B cell (primary cell): ENCODE measurements around the gene SLC37A1. TPM values are rescaled to one million over a fixed set of nuclear protein-coding genes. Genes with fewer than 3 reads are reported as not detected.
A peak's percentile ranks its signal among the peaks of the same experiment; 100 is the strongest.

Experiments
- ATAC-seq: fragments of 200-7000 bp; cut with Tn5 transposase; one replicate; pipeline ENCODE4 v1.10.0; 2021; ENCODE audit warnings: low read depth, mild to moderate bottlenecking, moderate number of reproducible peaks, moderate library complexity
- CTCF ChIA-PET: fragments of 350-600 bp; sonication (Branson Sonifier 250); formaldehyde crosslinking; loops from one replicate; lab custom pipeline; 2021; ENCODE audit warnings: antibody characterized with exemption, inconsistent platforms; lab: Charles Lee
- POLR2A ChIA-PET: fragments of 350-600 bp; sonication (Branson Sonifier 250); formaldehyde crosslinking; loops from one replicate; lab custom pipeline; 2021; ENCODE audit warnings: antibody characterized with exemption; lab: Charles Lee
- DNase-seq: peaks from one replicate; pipeline ENCODE4 v3.0.0; 2013
- H2AFZ ChIP-seq: 2 replicates; pipeline ENCODE4 v1.6.1; 2012; ENCODE audit warnings: mild to moderate bottlenecking, low read depth, low read length; ENCODE audit not compliant: insufficient read depth, poor library complexity, severe bottlenecking
- H3K27ac ChIP-seq, 2 donors: 1 replicate in 1 of 2; 2 replicates in 1 of 2; pipeline ENCODE4 v1.5.1; 2012 to 2013; ENCODE audit warnings: low read length in 2 of 2, mild to moderate bottlenecking in 2 of 2, moderate library complexity in 1 of 2
- H3K27me3 ChIP-seq, 4 experiments: fragments of 200-600 bp in 1 of 4; sonication (generic) in 1 of 4; replicated peaks in 1 of 4; 1 replicate in 2 of 4; 2 replicates in 2 of 4; pipeline versions ENCODE4 v1.6.1 to v1.7.0; 2013 to 2016; ENCODE audit warnings: low read length in 3 of 4, mild to moderate bottlenecking in 2 of 4, mixed read lengths in 1 of 4, moderate library complexity in 1 of 4; ENCODE audit not compliant: insufficient read depth in 4 of 4, control insufficient read depth in 3 of 4; ENCODE audit errors: control extremely low read depth in 1 of 4
- H3K36me3 ChIP-seq, 2 experiments: replicated peaks in 1 of 2; 1 replicate in 1 of 2; 2 replicates in 1 of 2; pipeline versions ENCODE4 v1.6.1 to v1.7.1; 2013; ENCODE audit warnings: low read length in 1 of 2; ENCODE audit not compliant: insufficient read depth in 2 of 2, control insufficient read depth in 1 of 2; ENCODE audit errors: control extremely low read depth in 1 of 2, extremely low read depth in 1 of 2
- H3K4me1 ChIP-seq, 2 donors: fragments of 200-600 bp in 1 of 2; sonication (generic) in 1 of 2; 1 replicate in 1 of 2; 2 replicates in 1 of 2; pipeline versions ENCODE4 v1.5.1 to v1.6.1; 2013 to 2017; ENCODE audit warnings: low read length in 2 of 2; ENCODE audit not compliant: control insufficient read depth in 2 of 2, insufficient read depth in 2 of 2
- H3K4me2 ChIP-seq: replicated peaks from 2 replicates; pipeline ENCODE3; 2012; ENCODE audit warnings: mild to moderate bottlenecking, low read depth, low read length; ENCODE audit not compliant: poor library complexity, severe bottlenecking
- H3K4me3 ChIP-seq, 5 experiments: fragments of 200-600 bp in 1 of 5; sonication (generic) in 1 of 5; 1 replicate in 3 of 5; 2 replicates in 2 of 5; pipeline versions ENCODE4 v1.5.1 to v1.7.0; 2011 to 2016; ENCODE audit warnings: low read length in 4 of 5, mild to moderate bottlenecking in 4 of 5, low read depth in 2 of 5, control low read depth in 1 of 5, moderate library complexity in 1 of 5; ENCODE audit not compliant: insufficient read depth in 1 of 5; ENCODE audit errors: control extremely low read depth in 1 of 5, extremely low read depth in 1 of 5
- H3K79me2 ChIP-seq: fragments of 200-600 bp; sonication (generic); one replicate; pipeline ENCODE4 v1.6.0; 2016; ENCODE audit warnings: low read length; ENCODE audit not compliant: control insufficient read depth, insufficient read depth
- H3K9ac ChIP-seq: fragments of 200-600 bp; sonication (generic); 2 replicates; pipeline ENCODE4 v1.6.1; 2017; ENCODE audit warnings: mild to moderate bottlenecking, low read length, moderate library complexity
- H3K9me3 ChIP-seq, 3 donors: one replicate each; pipeline versions ENCODE4 v1.6.1 to v1.7.1; 2013; ENCODE audit warnings: low read length in 2 of 3; ENCODE audit not compliant: control insufficient read depth in 2 of 3, insufficient read depth in 1 of 3; ENCODE audit errors: control extremely low read depth in 1 of 3
- H4K20me1 ChIP-seq: 2 replicates; pipeline ENCODE4 v1.6.0; 2012; ENCODE audit warnings: mild to moderate bottlenecking, low read length; ENCODE audit not compliant: insufficient read depth, control insufficient read depth, poor library complexity, severe bottlenecking
- H3K27ac Mint-ChIP-seq: one replicate; pipeline ENCODE4 v1.8.0; 2021; ENCODE audit warnings: mixed read lengths
- H3K27me3 Mint-ChIP-seq: one replicate; pipeline ENCODE4 v1.8.0; 2021; ENCODE audit warnings: mixed read lengths
- H3K4me1 Mint-ChIP-seq: one replicate; pipeline ENCODE4 v1.8.0; 2021; ENCODE audit warnings: mixed read lengths
- H3K4me3 Mint-ChIP-seq: one replicate; pipeline ENCODE4 v1.8.0; 2021; ENCODE audit warnings: mixed read lengths
- H3K9me3 Mint-ChIP-seq: one replicate; pipeline ENCODE4 v1.8.0; 2022; ENCODE audit warnings: mixed read lengths; ENCODE audit not compliant: insufficient read depth
- EZH2 ChIP-seq: IDR thresholded peaks from 2 replicates; pipeline ENCODE4 v1.6.1; 2012; ENCODE audit warnings: borderline replicate concordance, low read depth, mild to moderate bottlenecking, moderate library complexity, low read length; ENCODE audit not compliant: insufficient read depth, poor library complexity, severe bottlenecking
- WGBS: methylation state at CpG from one replicate; pipeline ENCODE4 v1.1.5; 2013; ENCODE audit warnings: missing lambda C conversion rate; ENCODE audit not compliant: insufficient coverage; 5-methylcytosine and 5-hydroxymethylcytosine counted together
- intact Hi-C: fragments of 100-400 bp; cut with micrococcal nuclease; formaldehyde crosslinking; loops from one replicate; pipeline ENCODE4 v1.10.0; 2022
- polyA plus RNA-seq: library from polyadenylated mRNA; depleted of rRNA; stranded (reverse); fragments of >200 nt; gene quantifications from 2 replicates; pipeline ENCODE4 v1.2.3, GENCODE V29; 2012
- total RNA-seq, 2 donors: library from RNA; stranded (reverse); fragments of 120-200 nt in 1 of 2; gene quantifications; 1 replicate in 1 of 2; 2 replicates in 1 of 2; pipeline versions ENCODE4 v1.2.3 to v1.2.4, GENCODE V29; 2013 to 2022
- TF ChIP-seq, protein P1 (sequence below): fragments of 200-600 bp; IDR thresholded peaks from one replicate; pipeline ENCODE4 v1.8.0; 2022; ENCODE audit warnings: antibody characterized with exemption, mild to moderate bottlenecking

SLC37A1 gene
- total and polyA plus RNA-seq, 2 donors (not counting 1 experiment from before 2014, with no cell fraction given): 38.1 to 60.2 TPM

- no peaks in the 10 kb centered on the region for H4K20me1 ChIP-seq
- no peak overlapping the region for H3K9ac ChIP-seq
- no peak overlapping the region for H3K4me2 ChIP-seq
- no peak for DNase-seq
- CTCF ChIA-PET: interaction anchor here (1.2 to 6.9 kb wide), 2 partner anchors 14 to 186 kb away, joined by 3 to 51 read pairs; no protein-coding TSS in a partner anchor
- peaks cover 45 to 50% of the 10 kb centered on the region in 2 donors for H3K4me1 ChIP-seq
- peak overlapping the region; percentile 67 for H3K4me3 Mint-ChIP-seq
- H3K36me3 ChIP-seq: peaks cover 0 to 58% of the 10 kb centered on the region in 2 experiments
- H3K4me3 ChIP-seq: no peak overlapping the region
- 95% methylated on average over 8 of the region's 8 CpGs for WGBS
- H3K4me1 Mint-ChIP-seq: peaks cover 73% of the 10 kb centered on the region
- TF ChIP-seq, protein P1, sequence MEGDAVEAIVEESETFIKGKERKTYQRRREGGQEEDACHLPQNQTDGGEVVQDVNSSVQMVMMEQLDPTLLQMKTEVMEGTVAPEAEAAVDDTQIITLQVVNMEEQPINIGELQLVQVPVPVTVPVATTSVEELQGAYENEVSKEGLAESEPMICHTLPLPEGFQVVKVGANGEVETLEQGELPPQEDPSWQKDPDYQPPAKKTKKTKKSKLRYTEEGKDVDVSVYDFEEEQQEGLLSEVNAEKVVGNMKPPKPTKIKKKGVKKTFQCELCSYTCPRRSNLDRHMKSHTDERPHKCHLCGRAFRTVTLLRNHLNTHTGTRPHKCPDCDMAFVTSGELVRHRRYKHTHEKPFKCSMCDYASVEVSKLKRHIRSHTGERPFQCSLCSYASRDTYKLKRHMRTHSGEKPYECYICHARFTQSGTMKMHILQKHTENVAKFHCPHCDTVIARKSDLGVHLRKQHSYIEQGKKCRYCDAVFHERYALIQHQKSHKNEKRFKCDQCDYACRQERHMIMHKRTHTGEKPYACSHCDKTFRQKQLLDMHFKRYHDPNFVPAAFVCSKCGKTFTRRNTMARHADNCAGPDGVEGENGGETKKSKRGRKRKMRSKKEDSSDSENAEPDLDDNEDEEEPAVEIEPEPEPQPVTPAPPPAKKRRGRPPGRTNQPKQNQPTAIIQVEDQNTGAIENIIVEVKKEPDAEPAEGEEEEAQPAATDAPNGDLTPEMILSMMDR: no peak
- TF ChIP-seq EZH2: no peak
- peak overlapping the region; percentile 97 to 99 for H3K27ac ChIP-seq
- no peaks in the 10 kb centered on the region for H3K27me3 Mint-ChIP-seq
- POLR2A ChIA-PET: interaction anchor here (3.6 kb wide), 1 partner anchor 13 kb away, joined by 20 read pairs; no protein-coding TSS in a partner anchor
- H3K27ac Mint-ChIP-seq: peak overlapping the region; percentile 77
- H2AFZ ChIP-seq: no peak overlapping the region
- H3K9me3 ChIP-seq: no peaks in the 10 kb centered on the region
- H3K27me3 ChIP-seq: no peaks in the 10 kb centered on the region
- no peaks in the 10 kb centered on the region for H3K9me3 Mint-ChIP-seq
- H3K79me2 ChIP-seq: peaks cover 91% of the 10 kb centered on the region
- intact Hi-C loops: loop anchor here (5.0 kb wide), 1 partner anchor 510 kb away; the partner anchor contains the start of gene ZBTB21
- ATAC-seq: no peak
Observed at GRCh38 chr21:42522771-42523170, 9.1 kb downstream of the SLC37A1 start.

- TF ChIP-seq EZH2: no peak
- TF ChIP-seq, protein P1: no peak
- Histone ChIP-seq H3K27me3 (no peaks in the 10 kb centered on the region), H3K9ac (no peak overlapping the region), H3K27ac (peak overlapping the region; percentile 97 to 99), H3K4me1 (peaks cover 49 to 55% of the 10 kb centered on the region in 2 donors), H2AFZ (no peak overlapping the region), H3K9me3 (no peaks in the 10 kb centered on the region), H3K79me2 (peaks cover 90% of the 10 kb centered on the region), H3K4me2 (peak overlapping the region; percentile 78), H3K4me3 (no peak overlapping the region), H4K20me1 (no peaks in the 10 kb centered on the region), H3K36me3 (peaks cover 0 to 55% of the 10 kb centered on the region in 2 experiments)
- no peak for ATAC-seq
- no peak for DNase-seq
- POLR2A ChIA-PET: interaction anchor here (3.6 kb wide), 1 partner anchor 12 kb away, joined by 20 read pairs; no protein-coding TSS in a partner anchor
- CTCF ChIA-PET: interaction anchor here (1.2 to 6.9 kb wide), 2 partner anchors 13 to 186 kb away, joined by 3 to 51 read pairs; no protein-coding TSS in a partner anchor
- Mint-ChIP-seq H3K27me3 (no peaks in the 10 kb centered on the region), H3K9me3 (no peaks in the 10 kb centered on the region), H3K4me3 (peak overlapping the region; percentile 67), H3K4me1 (peaks cover 74% of the 10 kb centered on the region), H3K27ac (peak overlapping the region; percentile 77)
- intact Hi-C loops: loop anchor here (5.0 kb wide), 1 partner anchor 511 kb away; the partner anchor contains the start of gene ZBTB21
- 100% methylated on average over 7 of the region's 7 CpGs for WGBS
Observed at GRCh38 chr21:42523211-42523610, 9.6 kb downstream of the SLC37A1 start.
